HepG2 (cell line): ENCODE measurements around the gene GNG13. TPM values are rescaled to one million over a fixed set of nuclear protein-coding genes. Genes with fewer than 3 reads are reported as not detected.

Source experiments
- ATAC-seq: fragments of 200-7000 bp; cut with Tn5 transposase; 3 replicates; pipeline ENCODE4 v1.9.1; 2020; ENCODE audit warnings: mild to moderate bottlenecking, moderate library complexity
- BruUV-seq: library from RNA; stranded (reverse); fragments of 400-500 nt; replicated peaks from 2 replicates; lab custom pipeline; 2021; lab: Mats Ljungman, UMichigan
- CTCF ChIA-PET: fragments of 300-600 bp; formaldehyde crosslinking; extraction: SDS; loops from one replicate; lab custom pipeline; 2021; ENCODE audit warnings: low total read pairs, inconsistent platforms, low intra/inter-chr PET ratio; lab: Yijun Ruan, JAX
- POLR2A ChIA-PET: fragments of 350-600 bp; sonication (Branson Sonifier 250); formaldehyde crosslinking; loops from one replicate; lab custom pipeline; 2020; ENCODE audit warnings: antibody characterized with exemption, inconsistent platforms; lab: Yijun Ruan, JAX
- DNase-seq: peaks from one replicate; pipeline ENCODE4 v3.0.0-alpha.2; 2015; ENCODE audit warnings: low spot score
- FAIRE-seq: peaks from 3 replicates; lab custom pipeline; 2011; peaks lifted over from hg19 to GRCh38; lab: Jason Lieb, UNC
- H2AFZ ChIP-seq: one replicate; pipeline ENCODE4 v1.6.1; 2011; ENCODE audit warnings: low read length, inconsistent platforms
- H3K27ac ChIP-seq: fragments of 300-600 bp; 3 replicates; pipeline ENCODE4 v1.8.0; 2011; ENCODE audit warnings: mixed run types, mild to moderate bottlenecking, mixed read lengths, low read length, inconsistent platforms; ENCODE audit not compliant: insufficient read depth; ENCODE audit errors: extremely low read length
- H3K27me3 ChIP-seq, 2 experiments: fragments of 200-600 bp in 1 of 2; 2 replicates in 1 of 2; 3 replicates in 1 of 2; pipeline versions ENCODE4 v1.6.0 to v1.8.0; 2011; ENCODE audit warnings: low read length in 2 of 2, mild to moderate bottlenecking in 2 of 2, moderate library complexity in 2 of 2, inconsistent platforms in 1 of 2; ENCODE audit not compliant: insufficient read depth in 2 of 2, control insufficient read depth in 1 of 2
- H3K36me3 ChIP-seq, 2 experiments: fragments of 200-600 bp in 1 of 2; replicated peaks in 1 of 2; 2 replicates in 1 of 2; 3 replicates in 1 of 2; pipeline versions ENCODE4 v1.5.1 to v1.8.0; 2011; ENCODE audit warnings: low read length in 2 of 2, inconsistent platforms in 1 of 2; ENCODE audit not compliant: insufficient read depth in 2 of 2, control insufficient read depth in 1 of 2
- H3K4me1 ChIP-seq: 2 replicates; pipeline ENCODE4 v1.5.1; 2012; ENCODE audit warnings: low read length, inconsistent platforms; ENCODE audit not compliant: insufficient read depth
- H3K4me2 ChIP-seq: 2 replicates; pipeline ENCODE4 v1.6.0; 2011; ENCODE audit warnings: low read depth, low read length, inconsistent platforms
- H3K4me3 ChIP-seq, 3 experiments: fragments of 200-600 bp in 1 of 3; sonication (generic), shearing (Covaris generic) in 1 of 3; replicated peaks in 1 of 3; 2 replicates each; pipeline ENCODE4 v1.5.1; 2011 to 2016; ENCODE audit warnings: low read length in 3 of 3, inconsistent platforms in 2 of 3, low read depth in 2 of 3, mild to moderate bottlenecking in 2 of 3, control low read depth in 1 of 3, mixed read lengths in 1 of 3; ENCODE audit not compliant: insufficient read depth in 1 of 3
- H3K79me2 ChIP-seq: one replicate; pipeline ENCODE4 v1.6.1; 2011; ENCODE audit warnings: low read length, inconsistent platforms; ENCODE audit not compliant: insufficient read depth
- H3K9ac ChIP-seq: 2 replicates; pipeline ENCODE4 v1.6.0; 2011; ENCODE audit warnings: mild to moderate bottlenecking, low read depth, low read length, inconsistent platforms; ENCODE audit not compliant: insufficient read depth
- H3K9me3 ChIP-seq: 2 replicates; pipeline ENCODE4 v1.5.1; 2012; ENCODE audit warnings: mild to moderate bottlenecking, low read length
- H4K20me1 ChIP-seq: 2 replicates; pipeline ENCODE4 v1.6.0; 2011; ENCODE audit warnings: inconsistent platforms, mild to moderate bottlenecking, low read length, moderate library complexity; ENCODE audit not compliant: insufficient read depth
- CBX2 ChIP-seq, 2 experiments: fragments of 200-600 bp in 1 of 2; sonication (generic); formaldehyde crosslinking in 1 of 2; IDR thresholded peaks; 2 replicates each; pipeline versions ENCODE4 v1.7.0 to v1.8.1; 2018 to 2022; ENCODE audit warnings: low read depth in 2 of 2, low read length in 1 of 2, mild to moderate bottlenecking in 1 of 2, missing genetic modification reagents in 1 of 2
- MAFF ChIP-seq: IDR thresholded peaks from 2 replicates; pipeline ENCODE4 v1.6.1; 2011; ENCODE audit warnings: low read depth, low read length, improper control_type of control experiment
- MAFK ChIP-seq, 2 experiments: IDR thresholded peaks in 1 of 2; conservative IDR thresholded peaks in 1 of 2; 2 replicates each; pipeline ENCODE4 v1.6.1; 2011; ENCODE audit warnings: improper control_type of control experiment in 2 of 2, low read length in 2 of 2
- MXD4 ChIP-seq: IDR thresholded peaks from 2 replicates; pipeline ENCODE4 v1.6.1; 2016; ENCODE audit warnings: mild to moderate bottlenecking, missing biosample characterization, missing genetic modification reagents
- WGBS: methylation state at CpG from one replicate; pipeline ENCODE4 v1.1.6; 2017; ENCODE audit warnings: low lambda C conversion rate; 5-methylcytosine and 5-hydroxymethylcytosine counted together
- in situ Hi-C: cut with HindIII; loops from 2 replicates; pipeline ENCODE4 v1.10.0; 2017; ENCODE audit warnings: low pct_unique_long_range_greater_than_20kb; ENCODE audit not compliant: extremely low pct_ligation_motif_present
- intact Hi-C: fragments of 100-400 bp; cut with micrococcal nuclease; formaldehyde crosslinking; loops from one replicate; pipeline ENCODE4 v1.10.0; 2022; ENCODE audit not compliant: unreplicated experiment
- polyA plus RNA-seq, 8 experiments: library from polyadenylated mRNA; depleted of rRNA in 3 of 8; stranded (reverse) in 7 of 8; unstranded in 1 of 8; fragments of >200 nt; fragmentation: Illumina TruSeq in 4 of 8; extraction: Trizol in 4 of 8; gene quantifications; 2 replicates each; pipeline versions ENCODE4 v1.2.1 to v1.2.3, GENCODE V29; 2011 to 2016; ENCODE audit warnings: low read depth in 4 of 8, missing spikeins in 1 of 8, mixed read lengths in 1 of 8; ENCODE audit not compliant: insufficient read depth in 1 of 8
- total RNA-seq, 5 experiments: library from RNA; depleted of rRNA; stranded (reverse); fragments of >200 nt; fragmentation: Illumina TruSeq; extraction: Trizol; gene quantifications; 2 replicates each; pipeline ENCODE4 v1.2.3, GENCODE V29; 2016; ENCODE audit warnings: low read depth in 1 of 5
- TF ChIP-seq, protein P1 (sequence below): sonication (generic); formaldehyde crosslinking; IDR thresholded peaks from 2 replicates; pipeline ENCODE4 v1.4.0; 2020; ENCODE audit warnings: mild to moderate bottlenecking, missing genetic modification reagents

The GNG13 gene
- total and polyA plus RNA-seq, 2 of the 13 experiments (the other 11 are each of a cell fraction or from before 2014, with no cell fraction given) = not detected

GRCh38 chr16:766820-767640 is 33.5 kb downstream of the GNG13 start:
- H3K4me2 ChIP-seq = no peak overlapping the region

More at GRCh38 chr16:766820-767640, 33.5 kb downstream of the GNG13 start:
- 61% methylated on average over 36 of the region's 48 CpGs for WGBS
- ATAC-seq = no peak
- Histone ChIP-seq H3K79me2 (no peaks in the 10 kb centered on the region), H3K27ac (no peak overlapping the region)
- TF ChIP-seq CBX2 (IDR thresholded peaks at IDR 0.05; ENCODE audit: low read depth, low read length) (no peak), CBX2 (CRISPR knock-in tag; IDR thresholded peaks at IDR 0.05; ENCODE audit: low read depth) (no peak), MXD4 (CRISPR knock-in tag) (no peak), MAFF (peak; percentile 45; the same call in 1 of the 2 replicates), MAFK (conservative IDR thresholded peaks at IDR 0.05 in 1 of 2, IDR thresholded peaks at IDR 0.05 in 1 of 2; ENCODE audit: low read length in 2 of 2) (peak; percentile 63 to 72)
- TF ChIP-seq, protein P1, sequence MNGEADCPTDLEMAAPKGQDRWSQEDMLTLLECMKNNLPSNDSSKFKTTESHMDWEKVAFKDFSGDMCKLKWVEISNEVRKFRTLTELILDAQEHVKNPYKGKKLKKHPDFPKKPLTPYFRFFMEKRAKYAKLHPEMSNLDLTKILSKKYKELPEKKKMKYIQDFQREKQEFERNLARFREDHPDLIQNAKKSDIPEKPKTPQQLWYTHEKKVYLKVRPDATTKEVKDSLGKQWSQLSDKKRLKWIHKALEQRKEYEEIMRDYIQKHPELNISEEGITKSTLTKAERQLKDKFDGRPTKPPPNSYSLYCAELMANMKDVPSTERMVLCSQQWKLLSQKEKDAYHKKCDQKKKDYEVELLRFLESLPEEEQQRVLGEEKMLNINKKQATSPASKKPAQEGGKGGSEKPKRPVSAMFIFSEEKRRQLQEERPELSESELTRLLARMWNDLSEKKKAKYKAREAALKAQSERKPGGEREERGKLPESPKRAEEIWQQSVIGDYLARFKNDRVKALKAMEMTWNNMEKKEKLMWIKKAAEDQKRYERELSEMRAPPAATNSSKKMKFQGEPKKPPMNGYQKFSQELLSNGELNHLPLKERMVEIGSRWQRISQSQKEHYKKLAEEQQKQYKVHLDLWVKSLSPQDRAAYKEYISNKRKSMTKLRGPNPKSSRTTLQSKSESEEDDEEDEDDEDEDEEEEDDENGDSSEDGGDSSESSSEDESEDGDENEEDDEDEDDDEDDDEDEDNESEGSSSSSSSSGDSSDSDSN (CRISPR knock-in tag) = no peak
- TF ChIP-seq, all 625 proteins: peak for 2
- intact Hi-C loops (no loop called here), in situ Hi-C loops (no loop called here)
- no peak overlapping the region for H2AFZ ChIP-seq
- FAIRE-seq = no peak
- peaks cover 0 to 2% of the 10 kb centered on the region in 2 experiments; a peak in 2 of 5 replicates for H3K27me3 ChIP-seq
- no TSS peak for BruUV-seq
- CTCF ChIA-PET = no interaction called here
- H3K4me3 ChIP-seq = no peak overlapping the region
- no peak overlapping the region for H3K9ac ChIP-seq
- no peaks in the 10 kb centered on the region for H4K20me1 ChIP-seq
- peaks cover 6% of the 10 kb centered on the region for H3K4me1 ChIP-seq
- no peaks in the 10 kb centered on the region for H3K9me3 ChIP-seq
- POLR2A ChIA-PET = no interaction called here
- H3K36me3 ChIP-seq = no peaks in the 10 kb centered on the region
- DNase-seq = no peak
